ENCODE data around the gene PRTG.
A peak's percentile ranks its signal among the peaks of the same experiment; 100 is the strongest.
"Not testable (repeated sequence)": the region's sequence is repeated elsewhere in the genome, so short reads cannot be mapped to it uniquely, and the experiment has no call there.

The PRTG gene

GRCh38 chr15:55593019-55593418 lies 149.9 kb downstream of the PRTG start:
- H3K4me1 ChIP-seq (ENCODE audit: control insufficient read depth, insufficient read depth, low read length); H3K4me3 ChIP-seq (ENCODE audit: low read length); H3K36me3 ChIP-seq (ENCODE audit: control insufficient read depth, insufficient read depth, low read length); H3K27ac ChIP-seq (ENCODE audit: low read depth, low read length); H3K27me3 ChIP-seq (ENCODE audit: control insufficient read depth, insufficient read depth, low read length); H3K9ac ChIP-seq (ENCODE audit: low read length): not testable (repeated sequence)

GRCh38 chr15:55590788-55591187 lies 152.2 kb downstream of the PRTG start:
- H3K27ac ChIP-seq (ENCODE audit: low read depth, low read length), result no peak overlapping the region
- peaks cover 8% of the 10 kb centered on the region for H3K27me3 ChIP-seq (ENCODE audit: control insufficient read depth, insufficient read depth, low read length)
- no peak overlapping the region for H3K9ac ChIP-seq (ENCODE audit: low read length)

GRCh38 chr15:55589287-55589686 lies 153.7 kb downstream of the PRTG start:
- Histone ChIP-seq H3K36me3 (ENCODE audit: control insufficient read depth, insufficient read depth, low read length) (no peaks in the 10 kb centered on the region), H3K4me1 (ENCODE audit: control insufficient read depth, insufficient read depth, low read length) (peaks cover 11% of the 10 kb centered on the region), H3K27me3 (ENCODE audit: control insufficient read depth, insufficient read depth, low read length) (peaks cover 8% of the 10 kb centered on the region), H3K4me3 (ENCODE audit: low read length) (peak overlapping the region; percentile 75), H3K9ac (ENCODE audit: low read length) (no peak overlapping the region), H3K27ac (ENCODE audit: low read depth, low read length) (no peak overlapping the region)

More at GRCh38 chr15:55590788-55591187, 152.2 kb downstream of the PRTG start:
- H3K36me3 ChIP-seq (ENCODE audit: control insufficient read depth, insufficient read depth, low read length), result no peaks in the 10 kb centered on the region
- H3K4me3 ChIP-seq (ENCODE audit: low read length), result no peak overlapping the region
- peaks cover 11% of the 10 kb centered on the region for H3K4me1 ChIP-seq (ENCODE audit: control insufficient read depth, insufficient read depth, low read length)

- peak overlapping the region; percentile 75 for H3K4me3 ChIP-seq (ENCODE audit: low read length)
- H3K27me3 ChIP-seq (ENCODE audit: control insufficient read depth, insufficient read depth, low read length), result peaks cover 8% of the 10 kb centered on the region
- peaks cover 11% of the 10 kb centered on the region for H3K4me1 ChIP-seq (ENCODE audit: control insufficient read depth, insufficient read depth, low read length)
- H3K36me3 ChIP-seq (ENCODE audit: control insufficient read depth, insufficient read depth, low read length), result no peaks in the 10 kb centered on the region
- H3K27ac ChIP-seq (ENCODE audit: low read depth, low read length), result peak overlapping the region; percentile 90
- no peak overlapping the region for H3K9ac ChIP-seq (ENCODE audit: low read length)
Observed at GRCh38 chr15:55588815-55589115, 154.2 kb downstream of the PRTG start.

GRCh38 chr15:55588070-55588814 lies 154.7 kb downstream of the PRTG start, which contains the start of gene PYGO1:
TSS of gene PYGO1 (minus strand) at chr15:55588345. CDS start at chr15:55587883, 462 bp downstream.
- H3K36me3 ChIP-seq (ENCODE audit: control insufficient read depth, insufficient read depth, low read length), result no peaks in the 10 kb centered on the region
- peaks cover 11% of the 10 kb centered on the region for H3K4me1 ChIP-seq (ENCODE audit: control insufficient read depth, insufficient read depth, low read length)
- peaks cover 8% of the 10 kb centered on the region for H3K27me3 ChIP-seq (ENCODE audit: control insufficient read depth, insufficient read depth, low read length)
- no peak within 1 kb of the TSS for H3K9ac ChIP-seq (ENCODE audit: low read length)
- peak within 1 kb of the TSS; percentile 75 for H3K4me3 ChIP-seq (ENCODE audit: low read length)
- peak within 1 kb of the TSS; percentile 90 for H3K27ac ChIP-seq (ENCODE audit: low read depth, low read length)

GRCh38 chr15:55587321-55588069 lies 155.5 kb downstream of the PRTG start:
- Histone ChIP-seq H3K27ac (ENCODE audit: low read depth, low read length) (peak overlapping the region; percentile 70), H3K4me1 (ENCODE audit: control insufficient read depth, insufficient read depth, low read length) (peaks cover 11% of the 10 kb centered on the region), H3K27me3 (ENCODE audit: control insufficient read depth, insufficient read depth, low read length) (peaks cover 8% of the 10 kb centered on the region), H3K36me3 (ENCODE audit: control insufficient read depth, insufficient read depth, low read length) (no peaks in the 10 kb centered on the region), H3K9ac (ENCODE audit: low read length) (no peak overlapping the region), H3K4me3 (ENCODE audit: low read length) (peak overlapping the region; percentile 71)

- peaks cover 11% of the 10 kb centered on the region for H3K4me1 ChIP-seq (ENCODE audit: control insufficient read depth, insufficient read depth, low read length)
- H3K27me3 ChIP-seq (ENCODE audit: control insufficient read depth, insufficient read depth, low read length), result peaks cover 8% of the 10 kb centered on the region
- no peak overlapping the region for H3K27ac ChIP-seq (ENCODE audit: low read depth, low read length)
- no peaks in the 10 kb centered on the region for H3K36me3 ChIP-seq (ENCODE audit: control insufficient read depth, insufficient read depth, low read length)
- peak overlapping the region; percentile 71 for H3K4me3 ChIP-seq (ENCODE audit: low read length)
- H3K9ac ChIP-seq (ENCODE audit: low read length), result no peak overlapping the region
Observed at GRCh38 chr15:55586808-55587207, 156.1 kb downstream of the PRTG start.

GRCh38 chr15:55576943-55577342 lies 166.0 kb downstream of the PRTG start:
- no peaks in the 10 kb centered on the region for H3K4me1 ChIP-seq (ENCODE audit: control insufficient read depth, insufficient read depth, low read length)
- no peak overlapping the region for H3K4me3 ChIP-seq (ENCODE audit: low read length)
- H3K9ac ChIP-seq (ENCODE audit: low read length), result no peak overlapping the region
- H3K27ac ChIP-seq (ENCODE audit: low read depth, low read length), result no peak overlapping the region
- H3K36me3 ChIP-seq (ENCODE audit: control insufficient read depth, insufficient read depth, low read length), result no peaks in the 10 kb centered on the region
- H3K27me3 ChIP-seq (ENCODE audit: control insufficient read depth, insufficient read depth, low read length), result no peaks in the 10 kb centered on the region

GRCh38 chr15:55574096-55574495 lies 168.9 kb downstream of the PRTG start:
- no peak overlapping the region for H3K9ac ChIP-seq (ENCODE audit: low read length)
- H3K36me3 ChIP-seq (ENCODE audit: control insufficient read depth, insufficient read depth, low read length), result no peaks in the 10 kb centered on the region
- no peaks in the 10 kb centered on the region for H3K27me3 ChIP-seq (ENCODE audit: control insufficient read depth, insufficient read depth, low read length)
- H3K4me1 ChIP-seq (ENCODE audit: control insufficient read depth, insufficient read depth, low read length), result no peaks in the 10 kb centered on the region
- no peak overlapping the region for H3K27ac ChIP-seq (ENCODE audit: low read depth, low read length)
- no peak overlapping the region for H3K4me3 ChIP-seq (ENCODE audit: low read length)

- Histone ChIP-seq H3K27me3 (ENCODE audit: control insufficient read depth, insufficient read depth, low read length) (no peaks in the 10 kb centered on the region), H3K9ac (ENCODE audit: low read length) (no peak overlapping the region), H3K27ac (ENCODE audit: low read depth, low read length) (no peak overlapping the region)
Observed at GRCh38 chr15:55573224-55573623, 169.7 kb downstream of the PRTG start.

GRCh38 chr15:55564347-55565145 lies 178.4 kb downstream of the PRTG start:
- no peak overlapping the region for H3K4me3 ChIP-seq (ENCODE audit: low read length)
- H3K9ac ChIP-seq (ENCODE audit: low read length), result no peak overlapping the region
- H3K4me1 ChIP-seq (ENCODE audit: control insufficient read depth, insufficient read depth, low read length), result no peaks in the 10 kb centered on the region
- H3K36me3 ChIP-seq (ENCODE audit: control insufficient read depth, insufficient read depth, low read length), result no peaks in the 10 kb centered on the region
- H3K27ac ChIP-seq (ENCODE audit: low read depth, low read length), result no peak overlapping the region
- H3K27me3 ChIP-seq (ENCODE audit: control insufficient read depth, insufficient read depth, low read length), result no peaks in the 10 kb centered on the region

More at GRCh38 chr15:55573224-55573623, 169.7 kb downstream of the PRTG start:
- Histone ChIP-seq H3K4me3 (ENCODE audit: low read length) (no peak overlapping the region), H3K4me1 (ENCODE audit: control insufficient read depth, insufficient read depth, low read length) (no peaks in the 10 kb centered on the region), H3K36me3 (ENCODE audit: control insufficient read depth, insufficient read depth, low read length) (no peaks in the 10 kb centered on the region)

GRCh38 chr15:55562601-55563000 lies 180.4 kb downstream of the PRTG start:
- no peaks in the 10 kb centered on the region for H3K36me3 ChIP-seq (ENCODE audit: control insufficient read depth, insufficient read depth, low read length)
- no peaks in the 10 kb centered on the region for H3K27me3 ChIP-seq (ENCODE audit: control insufficient read depth, insufficient read depth, low read length)
- no peak overlapping the region for H3K9ac ChIP-seq (ENCODE audit: low read length)
- no peak overlapping the region for H3K4me3 ChIP-seq (ENCODE audit: low read length)
- H3K4me1 ChIP-seq (ENCODE audit: control insufficient read depth, insufficient read depth, low read length), result no peaks in the 10 kb centered on the region
- H3K27ac ChIP-seq (ENCODE audit: low read depth, low read length), result no peak overlapping the region

Data from rectal smooth muscle tissue (tissue), 1 donor.